ENCODE results near the gene BCL3.
"Not testable (repeated sequence)": the region's sequence is repeated elsewhere in the genome, so short reads cannot be mapped to it uniquely, and the experiment has no call there.

The BCL3 gene

GRCh38 chr19:44748426-44749254 lies at the start of gene BCL3:
BCL3 (plus strand) TSS chr19:44748708; CDS start chr19:44748791, 83 bp downstream.
- Histone ChIP-seq H3K4me3 (peak within 1 kb of the TSS; percentile 44), H3K9me3 (no peaks in the 10 kb centered on the region), H3K36me3 (replicated peaks) (peaks cover 12% of the 10 kb centered on the region), H3K27me3 (ENCODE audit: low read depth) (no peaks in the 10 kb centered on the region), H3K4me1 (peaks cover 11% of the 10 kb centered on the region)
- peak in 1 of 2 experiments; percentile 46 for DNase-seq (ENCODE audit: low spot score in 2 of 2)
- in situ Hi-C loops (cut with MboI; ENCODE audit: low sequenced_read_pairs), result no loop called here

GRCh38 chr19:44700547-44700946 lies 48.0 kb upstream of the BCL3 start:
- no peaks in the 10 kb centered on the region for H3K36me3 ChIP-seq (replicated peaks)
- H3K9me3 ChIP-seq, result no peaks in the 10 kb centered on the region
- H3K4me3 ChIP-seq, result no peak overlapping the region
- no peaks in the 10 kb centered on the region for H3K27me3 ChIP-seq (ENCODE audit: low read depth)
- no peaks in the 10 kb centered on the region for H3K4me1 ChIP-seq
- in situ Hi-C loops (cut with MboI; ENCODE audit: low sequenced_read_pairs), result no loop called here
- no peak for DNase-seq (ENCODE audit: low spot score in 2 of 2)

- Histone ChIP-seq H3K4me1 (no peaks in the 10 kb centered on the region), H3K4me3 (no peak overlapping the region), H3K9me3 (no peaks in the 10 kb centered on the region), H3K36me3 (replicated peaks) (no peaks in the 10 kb centered on the region), H3K27me3 (ENCODE audit: low read depth) (no peaks in the 10 kb centered on the region)
- no peak for DNase-seq (ENCODE audit: low spot score in 2 of 2)
- in situ Hi-C loops (cut with MboI; ENCODE audit: low sequenced_read_pairs), result no loop called here
Observed at GRCh38 chr19:44701228-44701627, 47.3 kb upstream of the BCL3 start.

GRCh38 chr19:44702551-44703176 lies 45.8 kb upstream of the BCL3 start:
- H3K4me3 ChIP-seq, result no peak overlapping the region
- in situ Hi-C loops (cut with MboI; ENCODE audit: low sequenced_read_pairs), result no loop called here
- no peak for DNase-seq (ENCODE audit: low spot score in 2 of 2)
- no peaks in the 10 kb centered on the region for H3K4me1 ChIP-seq
- no peaks in the 10 kb centered on the region for H3K27me3 ChIP-seq (ENCODE audit: low read depth)
- H3K9me3 ChIP-seq, result no peaks in the 10 kb centered on the region
- H3K36me3 ChIP-seq (replicated peaks), result no peaks in the 10 kb centered on the region

- H3K27me3 ChIP-seq (ENCODE audit: low read depth), result no peaks in the 10 kb centered on the region
- H3K4me3 ChIP-seq, result no peak overlapping the region
- H3K9me3 ChIP-seq, result no peaks in the 10 kb centered on the region
- DNase-seq (ENCODE audit: low spot score in 2 of 2), result no peak
- H3K4me1 ChIP-seq, result no peaks in the 10 kb centered on the region
- in situ Hi-C loops (cut with MboI; ENCODE audit: low sequenced_read_pairs), result no loop called here
- no peaks in the 10 kb centered on the region for H3K36me3 ChIP-seq (replicated peaks)
Observed at GRCh38 chr19:44703336-44704078, 45.0 kb upstream of the BCL3 start.

GRCh38 chr19:44704982-44705381 lies 43.5 kb upstream of the BCL3 start:
- no peak overlapping the region for H3K4me3 ChIP-seq
- H3K27me3 ChIP-seq (ENCODE audit: low read depth), result no peaks in the 10 kb centered on the region
- DNase-seq (ENCODE audit: low spot score in 2 of 2), result no peak
- no peaks in the 10 kb centered on the region for H3K9me3 ChIP-seq
- no peaks in the 10 kb centered on the region for H3K4me1 ChIP-seq
- H3K36me3 ChIP-seq (replicated peaks), result no peaks in the 10 kb centered on the region
- in situ Hi-C loops (cut with MboI; ENCODE audit: low sequenced_read_pairs), result no loop called here

GRCh38 chr19:44705502-44706010 lies 43.0 kb upstream of the BCL3 start:
- no peaks in the 10 kb centered on the region for H3K36me3 ChIP-seq (replicated peaks)

GRCh38 chr19:44706506-44707236 lies 41.8 kb upstream of the BCL3 start:
- H3K36me3 ChIP-seq (replicated peaks), result no peaks in the 10 kb centered on the region
- DNase-seq (ENCODE audit: low spot score in 2 of 2), result no peak
- no peak overlapping the region for H3K4me3 ChIP-seq
- no peaks in the 10 kb centered on the region for H3K4me1 ChIP-seq
- no peaks in the 10 kb centered on the region for H3K27me3 ChIP-seq (ENCODE audit: low read depth)
- in situ Hi-C loops (cut with MboI; ENCODE audit: low sequenced_read_pairs), result no loop called here
- no peaks in the 10 kb centered on the region for H3K9me3 ChIP-seq

More at GRCh38 chr19:44705502-44706010, 43.0 kb upstream of the BCL3 start:
- no peak for DNase-seq (ENCODE audit: low spot score in 2 of 2)
- no peaks in the 10 kb centered on the region for H3K27me3 ChIP-seq (ENCODE audit: low read depth)
- no peaks in the 10 kb centered on the region for H3K4me1 ChIP-seq
- no peak overlapping the region for H3K4me3 ChIP-seq
- no peaks in the 10 kb centered on the region for H3K9me3 ChIP-seq
- in situ Hi-C loops (cut with MboI; ENCODE audit: low sequenced_read_pairs), result no loop called here

- in situ Hi-C loops (cut with MboI; ENCODE audit: low sequenced_read_pairs), result no loop called here
- no peaks in the 10 kb centered on the region for H3K36me3 ChIP-seq (replicated peaks)
Observed at GRCh38 chr19:44707794-44708193, 40.7 kb upstream of the BCL3 start.

GRCh38 chr19:44708940-44709339 lies 39.6 kb upstream of the BCL3 start:
- no peaks in the 10 kb centered on the region for H3K27me3 ChIP-seq (ENCODE audit: low read depth)
- no peaks in the 10 kb centered on the region for H3K36me3 ChIP-seq (replicated peaks)
- DNase-seq (ENCODE audit: low spot score in 2 of 2), result no peak
- no peak overlapping the region for H3K4me3 ChIP-seq
- in situ Hi-C loops (cut with MboI; ENCODE audit: low sequenced_read_pairs), result no loop called here
- no peaks in the 10 kb centered on the region for H3K9me3 ChIP-seq
- no peaks in the 10 kb centered on the region for H3K4me1 ChIP-seq

More at GRCh38 chr19:44707794-44708193, 40.7 kb upstream of the BCL3 start:
- Histone ChIP-seq H3K4me1 (no peaks in the 10 kb centered on the region), H3K9me3 (no peaks in the 10 kb centered on the region), H3K27me3 (ENCODE audit: low read depth) (no peaks in the 10 kb centered on the region), H3K4me3 (no peak overlapping the region)
- no peak for DNase-seq (ENCODE audit: low spot score in 2 of 2)

- H3K27me3 ChIP-seq (ENCODE audit: low read depth); DNase-seq (ENCODE audit: low spot score in 2 of 2); in situ Hi-C loops (cut with MboI; ENCODE audit: low sequenced_read_pairs); H3K36me3 ChIP-seq (replicated peaks); H3K4me3 ChIP-seq; H3K9me3 ChIP-seq; H3K4me1 ChIP-seq: not testable (repeated sequence)
Observed at GRCh38 chr19:44709434-44710266, 38.9 kb upstream of the BCL3 start.

GRCh38 chr19:44710483-44710882 lies 38.0 kb upstream of the BCL3 start:
- H3K27me3 ChIP-seq (ENCODE audit: low read depth), result no peaks in the 10 kb centered on the region
- no peaks in the 10 kb centered on the region for H3K36me3 ChIP-seq (replicated peaks)
- in situ Hi-C loops (cut with MboI; ENCODE audit: low sequenced_read_pairs), result no loop called here
- no peaks in the 10 kb centered on the region for H3K4me1 ChIP-seq
- DNase-seq (ENCODE audit: low spot score in 2 of 2), result no peak
- no peak overlapping the region for H3K4me3 ChIP-seq
- peaks cover 7% of the 10 kb centered on the region for H3K9me3 ChIP-seq
